Uterus (tissue), 4 donors: ENCODE measurements around the gene UROC1. TPM values are rescaled to one million over a fixed set of nuclear protein-coding genes. Genes with fewer than 3 reads are reported as not detected.

ENCODE experiments used
- DNase-seq, 2 donors: peaks; one replicate each; pipeline ENCODE4 v3.0.0-alpha.2; 2019 to 2020
- H3K27ac ChIP-seq, 2 donors: fragments of 200-600 bp; sonication (generic); 1 replicate in 1 of 2; 2 replicates in 1 of 2; pipeline ENCODE4 v1.5.1; 2016 to 2018
- H3K27me3 ChIP-seq, 2 donors: fragments of 200-600 bp; sonication (generic); one replicate each; pipeline ENCODE4 v1.5.1; 2018 to 2019; ENCODE audit warnings: control low read depth in 1 of 2
- H3K36me3 ChIP-seq, 2 donors: fragments of 200-600 bp; sonication (generic); one replicate each; pipeline ENCODE4 v1.5.1; 2019; ENCODE audit warnings: control low read depth in 1 of 2
- H3K4me1 ChIP-seq, 2 donors: fragments of 200-600 bp; sonication (generic); one replicate each; pipeline ENCODE4 v1.5.1; 2018 to 2019; ENCODE audit warnings: control low read depth in 1 of 2
- H3K4me3 ChIP-seq, 2 donors: fragments of 200-600 bp; sonication (generic); 1 replicate in 1 of 2; 2 replicates in 1 of 2; pipeline ENCODE4 v1.5.1; 2018 to 2019; ENCODE audit warnings: mild to moderate bottlenecking in 1 of 2
- H3K9me3 ChIP-seq, 2 donors: fragments of 200-600 bp; sonication (generic); one replicate each; pipeline ENCODE4 v1.5.1; 2019; ENCODE audit warnings: control low read depth in 1 of 2
- POLR2A ChIP-seq, 2 donors: fragments of 450-650 bp; IDR thresholded peaks; one replicate each; pipeline ENCODE4 v1.6.1; 2016; ENCODE audit warnings: antibody characterized with exemption in 2 of 2, mild to moderate bottlenecking in 1 of 2, moderate library complexity in 1 of 2
- intact Hi-C: fragments of 100-400 bp; cut with DNase I; formaldehyde crosslinking; loops from one replicate; pipeline ENCODE4 v1.15.1; 2023; ENCODE audit warnings: low total_unique reads
- total RNA-seq, 4 donors: library from RNA; depleted of rRNA in 3 of 4; stranded (reverse); fragments of >200 nt in 3 of 4; gene quantifications; one replicate each; pipeline versions ENCODE4 v1.1.0 to v1.2.4, GENCODE V29; 2014 to 2023
- TF ChIP-seq, protein P1 (sequence below), 4 experiments: fragments of 200-600 bp in 2 of 4; fragments of 450-650 bp in 2 of 4; sonication (generic) in 2 of 4; IDR thresholded peaks; one replicate each; pipeline ENCODE4 v1.5.1; 2016 to 2019; ENCODE audit warnings: antibody characterized with exemption in 4 of 4, mild to moderate bottlenecking in 2 of 4, moderate library complexity in 1 of 4
- donor health status: DM: yes; HTN: yes; CAD: no.

Gene UROC1
- total RNA-seq, 4 donors from 2014 or later: 0.07 TPM; not detected in 3

DNA sequence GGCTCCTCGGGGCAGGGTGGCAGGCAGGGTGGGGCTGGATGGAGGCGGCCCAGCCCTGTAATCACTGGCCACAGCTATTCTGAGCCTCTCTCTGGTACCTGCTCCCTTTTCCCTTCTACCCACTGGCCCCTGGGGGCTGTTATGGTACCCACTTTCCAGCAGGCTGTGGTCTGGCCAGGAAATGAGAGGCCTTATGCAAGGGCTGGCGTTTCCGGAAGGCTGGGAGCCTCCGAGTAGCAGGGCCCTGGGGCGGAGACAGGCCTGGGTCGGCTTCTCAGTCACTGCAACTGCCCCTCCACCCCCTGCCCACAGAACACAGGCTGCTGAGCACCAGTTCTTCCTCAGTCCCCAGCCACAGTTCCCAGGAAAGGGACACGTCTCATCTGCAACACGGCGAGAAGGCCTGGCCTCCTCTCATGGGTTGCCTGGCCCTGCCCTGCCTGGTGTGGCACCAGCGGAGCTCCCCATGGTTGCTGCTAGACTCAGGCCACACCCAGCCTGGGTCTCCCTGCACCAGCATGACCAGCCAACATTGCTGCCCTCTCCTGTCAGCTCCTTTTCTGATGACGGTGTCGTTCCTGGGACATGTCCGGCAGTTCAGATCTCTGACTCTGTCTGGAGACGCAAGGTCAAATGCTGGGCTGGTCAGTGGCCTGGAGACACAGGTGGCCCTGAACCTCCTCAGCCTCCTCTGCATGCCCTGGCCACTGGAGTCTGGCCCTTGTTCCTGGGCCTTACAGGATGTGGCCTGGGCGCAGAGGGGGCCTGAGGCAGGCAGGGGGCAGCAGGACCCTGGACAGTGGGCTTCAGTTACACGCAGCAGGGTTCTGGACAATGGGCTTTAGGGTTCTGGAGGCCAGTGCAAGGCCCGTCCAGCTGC, 12.8 kb upstream of the UROC1 start:
- no peak for DNase-seq
- Histone ChIP-seq H3K27ac (no peak overlapping the region), H3K27me3 (no peaks in the 10 kb centered on the region), H3K4me1 (no peaks in the 10 kb centered on the region), H3K36me3 (no peaks in the 10 kb centered on the region), H3K9me3 (no peaks in the 10 kb centered on the region), H3K4me3 (no peak overlapping the region)
- intact Hi-C loops: no loop called here
- no peak for TF ChIP-seq POLR2A (IDR thresholded peaks at IDR 0.05)
- TF ChIP-seq, protein P1, sequence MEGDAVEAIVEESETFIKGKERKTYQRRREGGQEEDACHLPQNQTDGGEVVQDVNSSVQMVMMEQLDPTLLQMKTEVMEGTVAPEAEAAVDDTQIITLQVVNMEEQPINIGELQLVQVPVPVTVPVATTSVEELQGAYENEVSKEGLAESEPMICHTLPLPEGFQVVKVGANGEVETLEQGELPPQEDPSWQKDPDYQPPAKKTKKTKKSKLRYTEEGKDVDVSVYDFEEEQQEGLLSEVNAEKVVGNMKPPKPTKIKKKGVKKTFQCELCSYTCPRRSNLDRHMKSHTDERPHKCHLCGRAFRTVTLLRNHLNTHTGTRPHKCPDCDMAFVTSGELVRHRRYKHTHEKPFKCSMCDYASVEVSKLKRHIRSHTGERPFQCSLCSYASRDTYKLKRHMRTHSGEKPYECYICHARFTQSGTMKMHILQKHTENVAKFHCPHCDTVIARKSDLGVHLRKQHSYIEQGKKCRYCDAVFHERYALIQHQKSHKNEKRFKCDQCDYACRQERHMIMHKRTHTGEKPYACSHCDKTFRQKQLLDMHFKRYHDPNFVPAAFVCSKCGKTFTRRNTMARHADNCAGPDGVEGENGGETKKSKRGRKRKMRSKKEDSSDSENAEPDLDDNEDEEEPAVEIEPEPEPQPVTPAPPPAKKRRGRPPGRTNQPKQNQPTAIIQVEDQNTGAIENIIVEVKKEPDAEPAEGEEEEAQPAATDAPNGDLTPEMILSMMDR (IDR thresholded peaks at IDR 0.05): no peak

DNA sequence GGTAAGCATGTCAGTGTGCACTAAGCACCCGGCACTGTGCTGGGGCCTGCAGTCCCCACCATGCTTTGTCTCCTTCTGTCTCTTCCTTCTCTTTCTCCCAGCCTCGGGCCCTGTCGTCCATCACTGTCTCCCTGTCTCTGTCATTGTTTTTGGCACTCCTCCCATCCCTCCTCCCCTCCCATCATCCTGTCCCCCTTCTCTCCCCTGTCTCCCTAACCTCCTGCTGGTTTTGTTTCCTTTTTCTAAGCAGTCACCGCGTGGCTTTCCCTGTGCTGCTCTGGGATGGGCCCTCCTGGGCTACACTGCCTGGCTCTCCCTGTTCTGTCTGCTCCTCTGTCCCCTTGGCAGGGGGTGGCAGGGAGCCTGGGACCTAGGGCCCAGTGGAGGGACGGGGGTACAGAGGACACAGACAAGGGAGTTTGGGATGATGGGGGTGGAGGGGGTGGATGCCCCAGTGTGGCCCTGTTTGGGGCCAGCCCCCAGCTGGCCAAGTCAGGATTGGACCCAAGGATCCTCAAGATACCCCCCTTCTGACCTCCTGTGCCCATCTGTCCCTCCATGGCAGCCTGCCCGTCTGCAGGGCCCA, 12.1 kb upstream of the UROC1 start:
- Histone ChIP-seq H3K27ac (no peak overlapping the region), H3K9me3 (no peaks in the 10 kb centered on the region), H3K4me3 (no peak overlapping the region), H3K27me3 (peaks cover 0 to 2% of the 10 kb centered on the region in 2 donors), H3K4me1 (peaks cover 0 to under 1% of the 10 kb centered on the region in 2 donors), H3K36me3 (no peaks in the 10 kb centered on the region)
- intact Hi-C loops: no loop called here
- TF ChIP-seq, protein P1 (IDR thresholded peaks at IDR 0.05): no peak
- no peak for TF ChIP-seq POLR2A (IDR thresholded peaks at IDR 0.05)
- DNase-seq: no peak

DNA sequence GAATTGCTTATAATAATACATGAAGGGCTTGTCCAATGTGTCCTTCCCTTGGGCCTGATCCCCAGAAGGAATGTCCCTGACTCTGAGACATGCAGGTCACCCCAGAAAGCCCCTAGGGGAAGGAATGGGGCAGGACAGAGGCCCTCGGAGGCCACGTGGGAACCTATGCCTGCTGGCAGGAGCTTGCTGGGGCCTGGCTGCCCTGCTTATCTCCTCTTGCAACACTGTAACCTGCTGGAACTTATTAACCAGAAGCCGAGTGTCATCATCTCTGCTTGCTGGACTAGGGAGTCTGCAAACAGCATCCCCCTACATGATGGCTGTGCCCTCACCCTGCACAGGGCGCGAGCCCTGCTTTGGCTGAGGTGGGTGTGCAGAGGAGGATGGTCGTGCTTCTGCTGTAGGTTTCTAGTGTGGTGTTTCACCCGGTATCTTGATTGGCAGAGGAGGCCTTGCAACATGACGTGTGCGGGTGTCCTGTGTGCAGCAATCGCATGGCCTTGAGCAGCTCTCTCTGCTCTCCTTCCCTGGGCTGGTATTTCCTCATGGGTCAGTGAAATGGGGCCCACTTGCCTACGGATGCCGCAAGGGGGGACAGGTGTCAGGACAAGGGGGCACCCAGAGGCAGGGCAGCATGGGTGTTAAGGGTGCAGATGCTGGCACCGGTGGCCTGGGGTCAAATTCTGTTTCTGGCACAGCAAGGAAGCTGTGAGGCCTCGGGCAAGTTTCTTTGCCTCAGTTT, 11.4 kb upstream of the UROC1 start:
- no peaks in the 10 kb centered on the region for H3K36me3 ChIP-seq
- H3K9me3 ChIP-seq: no peaks in the 10 kb centered on the region
- intact Hi-C loops: no loop called here
- H3K4me1 ChIP-seq: peaks cover 0 to 8% of the 10 kb centered on the region in 2 donors
- no peak overlapping the region for H3K4me3 ChIP-seq
- TF ChIP-seq POLR2A (IDR thresholded peaks at IDR 0.05): no peak
- TF ChIP-seq, protein P1 (IDR thresholded peaks at IDR 0.05): no peak
- no peak for DNase-seq
- peaks cover 0 to 5% of the 10 kb centered on the region in 2 donors for H3K27me3 ChIP-seq
- no peak overlapping the region for H3K27ac ChIP-seq

DNA sequence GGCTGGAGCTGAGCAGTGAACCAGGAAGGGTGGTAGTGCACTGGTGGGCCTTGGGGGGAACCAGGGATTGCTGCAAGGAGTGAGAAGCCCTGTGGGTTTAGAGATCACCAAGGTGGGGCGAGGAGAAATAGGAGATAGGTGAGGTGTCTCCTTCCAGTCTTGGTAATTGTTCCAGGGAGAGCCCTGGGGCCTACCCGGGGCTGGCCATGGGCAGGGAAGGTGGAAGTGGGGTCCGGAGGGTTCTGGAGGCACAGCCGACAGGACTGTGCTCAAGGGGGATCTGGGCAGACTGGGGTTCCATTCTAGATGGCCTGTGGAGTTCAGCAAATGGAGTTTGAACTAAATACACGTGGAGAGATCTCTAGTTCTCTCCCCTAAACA, 10.8 kb upstream of the UROC1 start:
- Histone ChIP-seq H3K9me3 (no peaks in the 10 kb centered on the region), H3K4me1 (peaks cover 0 to 10% of the 10 kb centered on the region in 2 donors), H3K36me3 (no peaks in the 10 kb centered on the region), H3K27ac (no peak overlapping the region), H3K27me3 (peaks cover 0 to 5% of the 10 kb centered on the region in 2 donors), H3K4me3 (no peak overlapping the region)
- DNase-seq: no peak
- intact Hi-C loops: no loop called here
- no peak for TF ChIP-seq POLR2A (IDR thresholded peaks at IDR 0.05)
- TF ChIP-seq, protein P1 (IDR thresholded peaks at IDR 0.05): no peak
